ENCODE data around the gene AFG1L. TPM values are rescaled to one million over a fixed set of nuclear protein-coding genes. Genes with fewer than 3 reads are reported as not detected.

Gene AFG1L
- total and polyA plus RNA-seq, 8 donors, result 0.45 to 18.5 (median 2.9) TPM; not detected in 1

GRCh38 chr6:108330806-108331205 lies 36.0 kb downstream of the AFG1L start:
- Histone ChIP-seq H3K9me3 (no peaks in the 10 kb centered on the region), H3K36me3 (peaks cover 0 to 31% (median 19%) of the 10 kb centered on the region in 4 donors), H3K27me3 (no peaks in the 10 kb centered on the region), H3K27ac (no peak overlapping the region), H3K4me3 (no peak overlapping the region), H3K4me1 (no peaks in the 10 kb centered on the region)
- intact Hi-C loops (cut with DNase I; ENCODE audit: low total_unique reads), result no loop called here
- no peak for TF ChIP-seq POLR2A (IDR thresholded peaks at IDR 0.05)
- no peak for TF ChIP-seq EP300 (IDR thresholded peaks at IDR 0.05)
- TF ChIP-seq CTCF (IDR thresholded peaks at IDR 0.05), result no peak
- TF ChIP-seq POLR2AphosphoS5 (IDR thresholded peaks at IDR 0.05), result no peak
- DNase-seq, result no peak
- 88 to 100% (median 99%) methylated on average over 2 of the region's 2 CpGs for WGBS, 5 donors

- no peak for DNase-seq
- Histone ChIP-seq H3K9me3 (no peaks in the 10 kb centered on the region), H3K27ac (no peak overlapping the region), H3K4me1 (no peaks in the 10 kb centered on the region), H3K27me3 (no peaks in the 10 kb centered on the region), H3K36me3 (peaks cover 0 to 20% (median 10%) of the 10 kb centered on the region in 4 donors), H3K4me3 (no peak overlapping the region)
- TF ChIP-seq CTCF (IDR thresholded peaks at IDR 0.05), result no peak
- TF ChIP-seq POLR2A (IDR thresholded peaks at IDR 0.05), result no peak
- TF ChIP-seq POLR2AphosphoS5 (IDR thresholded peaks at IDR 0.05), result no peak
- no peak for TF ChIP-seq EP300 (IDR thresholded peaks at IDR 0.05)
- intact Hi-C loops (cut with DNase I; ENCODE audit: low total_unique reads), result no loop called here
These were observed 37.1 kb downstream of the AFG1L start for GRCh38 chr6:108331982-108332381.

DNA sequence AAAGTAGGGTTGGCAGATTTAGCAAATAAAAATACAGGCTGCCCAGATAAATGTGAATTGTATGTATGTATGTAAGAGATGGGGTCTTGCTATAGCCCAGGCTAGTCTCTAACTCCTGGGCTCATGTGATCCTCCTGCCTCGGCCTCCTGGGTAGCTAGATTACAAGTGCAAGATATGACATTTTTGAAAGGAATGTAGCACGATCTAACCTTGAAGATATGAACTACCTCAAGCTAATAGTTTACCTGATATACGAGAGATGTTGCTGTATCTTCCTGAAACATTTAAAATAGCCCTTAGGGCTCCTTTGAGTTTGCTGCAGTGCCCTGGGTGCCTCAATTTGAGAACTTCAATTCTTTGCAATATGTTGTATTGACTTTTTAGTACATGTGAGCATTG lies 42.1 kb downstream of the AFG1L start:
- WGBS, 5 donors, result 84 to 91% (median 87%) methylated on average over 3 of the region's 3 CpGs
- Histone ChIP-seq H3K4me3 (no peak overlapping the region), H3K27ac (no peak overlapping the region), H3K9me3 (no peaks in the 10 kb centered on the region), H3K27me3 (no peaks in the 10 kb centered on the region), H3K36me3 (peaks cover 0 to 3% (median 0%) of the 10 kb centered on the region in 4 donors), H3K4me1 (no peaks in the 10 kb centered on the region)
- TF ChIP-seq POLR2A (IDR thresholded peaks at IDR 0.05) (no peak), EP300 (IDR thresholded peaks at IDR 0.05) (no peak), CTCF (IDR thresholded peaks at IDR 0.05) (no peak), POLR2AphosphoS5 (IDR thresholded peaks at IDR 0.05) (no peak)
- no peak for DNase-seq
- intact Hi-C loops (cut with DNase I; ENCODE audit: low total_unique reads), result no loop called here

- no peak overlapping the region for H3K4me3 ChIP-seq
- no peak for TF ChIP-seq EP300 (IDR thresholded peaks at IDR 0.05)
- no peak for TF ChIP-seq CTCF (IDR thresholded peaks at IDR 0.05)
- no peak for TF ChIP-seq POLR2AphosphoS5 (IDR thresholded peaks at IDR 0.05)
- no peak for TF ChIP-seq POLR2A (IDR thresholded peaks at IDR 0.05)
- H3K36me3 ChIP-seq, result peaks cover 0 to 3% (median 0%) of the 10 kb centered on the region in 4 donors
- H3K27me3 ChIP-seq, result no peaks in the 10 kb centered on the region
- intact Hi-C loops (cut with DNase I; ENCODE audit: low total_unique reads), result no loop called here
- no peak for DNase-seq
- H3K27ac ChIP-seq, result no peak overlapping the region
- no peaks in the 10 kb centered on the region for H3K9me3 ChIP-seq
- no peaks in the 10 kb centered on the region for H3K4me1 ChIP-seq
- WGBS, 5 donors, result 78 to 93% (median 89%) methylated on average over 3 of the region's 3 CpGs
These were observed 42.9 kb downstream of the AFG1L start for GRCh38 chr6:108337721-108338120.

All from stomach (tissue), 9 donors.